Bronchial epithelial cell (primary cell): ENCODE data around the gene IRX4. TPM values are rescaled to one million over a fixed set of nuclear protein-coding genes. Genes with fewer than 3 reads are reported as not detected.

Experiments used
- DNase-seq: peaks from one replicate; pipeline ENCODE4 v3.0.0-alpha.2; 2010; ENCODE audit warnings: low read depth
- FAIRE-seq: peaks from 2 replicates; lab custom pipeline; 2011; peaks lifted over from hg19 to GRCh38; lab: Jason Lieb, UNC
- H3K27me3 ChIP-seq: 2 replicates; pipeline ENCODE4 v1.5.1; 2011; ENCODE audit warnings: low read length; ENCODE audit not compliant: control insufficient read depth, insufficient read depth
- H3K36me3 ChIP-seq: 2 replicates; pipeline ENCODE4 v1.5.1; 2011; ENCODE audit warnings: low read length; ENCODE audit not compliant: control insufficient read depth, insufficient read depth
- H3K4me3 ChIP-seq: 2 replicates; pipeline ENCODE4 v1.5.1; 2011; ENCODE audit warnings: mild to moderate bottlenecking, low read depth, low read length, control low read depth
- total RNA-seq: library from RNA; depleted of rRNA; stranded (reverse); fragments of >200 nt; gene quantifications from 2 replicates; pipeline ENCODE4 v1.2.1, GENCODE V29; 2014
- TF ChIP-seq, protein P1 (sequence below): IDR thresholded peaks from 2 replicates; pipeline ENCODE4 v1.5.1; 2011; ENCODE audit warnings: mild to moderate bottlenecking, moderate library complexity, low read length, control low read depth, inconsistent platforms; ENCODE audit not compliant: insufficient read depth, severe bottlenecking

Gene IRX4
- total RNA-seq, 1 donor from 2014 or later: 1.1 TPM

DNA sequence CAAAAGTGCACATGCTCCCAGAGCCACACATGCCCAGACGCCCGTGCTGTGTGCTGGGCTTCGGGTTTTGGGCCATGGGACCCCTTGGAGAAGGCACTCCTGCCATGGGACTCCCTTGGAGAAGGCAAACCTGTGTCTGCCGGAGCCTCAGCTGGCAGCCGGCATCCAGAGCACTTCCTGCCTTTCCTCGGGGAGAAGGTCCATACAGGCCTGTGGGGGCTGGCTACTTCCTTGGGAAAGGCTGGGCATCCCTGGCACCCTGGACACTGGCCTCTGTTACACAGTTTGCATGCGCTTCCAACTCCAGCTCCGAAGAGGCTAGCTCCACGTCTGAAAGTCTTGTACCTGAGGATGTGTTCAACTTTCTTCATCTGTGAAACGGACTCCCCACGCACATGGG, 14.7 kb upstream of the IRX4 start:
- TF ChIP-seq, protein P1, sequence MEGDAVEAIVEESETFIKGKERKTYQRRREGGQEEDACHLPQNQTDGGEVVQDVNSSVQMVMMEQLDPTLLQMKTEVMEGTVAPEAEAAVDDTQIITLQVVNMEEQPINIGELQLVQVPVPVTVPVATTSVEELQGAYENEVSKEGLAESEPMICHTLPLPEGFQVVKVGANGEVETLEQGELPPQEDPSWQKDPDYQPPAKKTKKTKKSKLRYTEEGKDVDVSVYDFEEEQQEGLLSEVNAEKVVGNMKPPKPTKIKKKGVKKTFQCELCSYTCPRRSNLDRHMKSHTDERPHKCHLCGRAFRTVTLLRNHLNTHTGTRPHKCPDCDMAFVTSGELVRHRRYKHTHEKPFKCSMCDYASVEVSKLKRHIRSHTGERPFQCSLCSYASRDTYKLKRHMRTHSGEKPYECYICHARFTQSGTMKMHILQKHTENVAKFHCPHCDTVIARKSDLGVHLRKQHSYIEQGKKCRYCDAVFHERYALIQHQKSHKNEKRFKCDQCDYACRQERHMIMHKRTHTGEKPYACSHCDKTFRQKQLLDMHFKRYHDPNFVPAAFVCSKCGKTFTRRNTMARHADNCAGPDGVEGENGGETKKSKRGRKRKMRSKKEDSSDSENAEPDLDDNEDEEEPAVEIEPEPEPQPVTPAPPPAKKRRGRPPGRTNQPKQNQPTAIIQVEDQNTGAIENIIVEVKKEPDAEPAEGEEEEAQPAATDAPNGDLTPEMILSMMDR: no peak
- H3K27me3 ChIP-seq: peaks cover 1% of the 10 kb centered on the region

DNA sequence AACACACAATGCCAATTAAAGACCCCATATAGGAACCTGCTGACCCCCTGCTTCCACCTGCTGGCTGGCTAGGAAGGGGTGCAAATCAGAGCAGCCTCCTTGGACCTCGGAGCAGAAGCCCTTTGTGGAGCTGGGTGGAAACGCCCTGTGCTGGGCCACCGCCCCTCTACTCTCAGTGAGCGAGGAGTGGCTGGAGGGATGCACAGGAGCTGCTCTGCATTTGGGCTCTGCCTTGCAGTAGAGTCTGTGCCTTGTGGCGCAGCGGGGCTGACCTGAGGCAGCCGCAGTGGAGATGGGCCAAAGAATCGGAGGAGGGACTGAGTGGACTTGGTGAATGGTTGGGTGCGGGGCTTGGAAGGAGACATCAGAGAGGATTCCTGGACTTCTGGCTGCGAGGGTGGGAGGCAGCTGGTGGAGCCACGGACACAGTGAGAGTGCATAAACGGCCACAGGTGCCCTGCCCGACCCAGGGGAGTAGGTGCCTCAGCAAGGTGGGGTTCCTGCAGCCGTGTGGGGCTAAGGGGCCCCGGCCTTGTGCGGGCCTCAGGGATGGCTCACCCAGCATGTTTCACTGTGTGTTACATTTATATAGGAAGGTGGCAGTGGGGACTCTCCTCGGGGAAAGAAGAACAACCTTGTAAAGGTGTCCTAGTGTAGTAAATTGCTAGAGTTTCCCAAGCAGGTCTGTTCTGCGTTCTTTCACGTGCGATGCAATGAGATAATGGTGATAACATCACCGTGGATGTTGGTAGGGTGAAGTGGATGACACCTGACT, 14.1 kb upstream of the IRX4 start:
- DNase-seq (no peak), FAIRE-seq (no peak)
- TF ChIP-seq, protein P1: no peak
- Histone ChIP-seq H3K36me3 (no peaks in the 10 kb centered on the region), H3K4me3 (no peak overlapping the region), H3K27me3 (peaks cover 1% of the 10 kb centered on the region)

More for the DNA sequence above, 14.7 kb upstream of the IRX4 start:
- H3K36me3 ChIP-seq: no peaks in the 10 kb centered on the region
- no peak for FAIRE-seq
- no peak for DNase-seq
- no peak overlapping the region for H3K4me3 ChIP-seq

DNA sequence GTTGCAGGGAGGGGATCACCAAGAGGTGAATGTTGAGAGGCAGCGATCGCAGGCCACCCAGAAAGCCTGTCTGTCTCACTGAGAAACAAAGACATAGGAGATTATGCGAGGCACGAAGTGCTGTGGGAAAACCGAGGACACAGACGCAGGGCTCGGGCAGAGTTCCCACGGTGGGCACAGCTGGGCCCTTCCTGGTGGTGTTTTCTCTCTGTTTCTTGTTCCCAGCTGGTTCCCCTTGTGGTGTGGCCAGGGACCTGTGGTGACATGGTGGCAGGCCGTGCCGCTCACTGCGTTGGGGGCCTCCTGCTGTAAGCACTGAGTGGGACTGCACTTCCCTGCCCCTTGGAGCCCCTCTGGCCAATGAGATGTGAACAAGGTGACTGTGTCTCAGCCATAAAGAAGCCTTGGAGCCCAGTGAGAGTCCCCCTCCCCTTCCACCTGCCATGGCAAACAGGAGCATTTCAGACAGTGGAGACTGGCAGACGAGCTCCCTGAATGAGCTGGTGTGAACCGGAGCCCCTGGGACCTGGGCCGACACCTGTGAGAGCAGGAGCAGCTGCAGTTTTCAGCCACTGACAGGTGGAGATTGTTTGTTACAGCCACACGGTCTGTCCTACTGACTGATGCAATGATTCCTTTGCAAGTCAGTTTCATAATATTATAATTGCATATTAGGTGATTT, 13.2 kb upstream of the IRX4 start:
- H3K27me3 ChIP-seq: peaks cover 1% of the 10 kb centered on the region
- no peaks in the 10 kb centered on the region for H3K36me3 ChIP-seq
- TF ChIP-seq, protein P1: no peak
- no peak overlapping the region for H3K4me3 ChIP-seq
- no peak for DNase-seq
- no peak for FAIRE-seq

DNA sequence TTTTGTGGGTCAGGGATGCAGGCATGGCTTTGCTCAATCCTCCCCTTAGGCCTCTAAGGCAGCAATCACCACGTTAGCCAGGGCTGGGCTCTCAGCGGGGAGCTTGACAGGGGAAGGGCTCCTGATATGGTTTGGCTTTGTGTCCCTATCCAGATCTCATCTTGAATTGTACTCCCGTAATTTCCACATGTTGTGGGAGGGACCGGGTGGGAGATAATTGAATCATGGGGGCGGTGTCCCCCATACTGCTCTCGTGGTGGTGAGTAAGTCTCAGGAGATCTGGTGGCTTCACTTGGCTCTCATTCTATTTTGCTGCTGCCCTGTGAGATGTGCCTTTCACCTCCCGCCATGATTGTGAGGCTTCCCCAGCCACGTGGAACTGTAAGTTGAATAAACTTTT, 11.5 kb upstream of the IRX4 start:
- H3K36me3 ChIP-seq: no peaks in the 10 kb centered on the region
- H3K4me3 ChIP-seq: no peak overlapping the region
- no peak for FAIRE-seq
- peaks cover 6% of the 10 kb centered on the region for H3K27me3 ChIP-seq
- TF ChIP-seq, protein P1: no peak
- DNase-seq: no peak

DNA sequence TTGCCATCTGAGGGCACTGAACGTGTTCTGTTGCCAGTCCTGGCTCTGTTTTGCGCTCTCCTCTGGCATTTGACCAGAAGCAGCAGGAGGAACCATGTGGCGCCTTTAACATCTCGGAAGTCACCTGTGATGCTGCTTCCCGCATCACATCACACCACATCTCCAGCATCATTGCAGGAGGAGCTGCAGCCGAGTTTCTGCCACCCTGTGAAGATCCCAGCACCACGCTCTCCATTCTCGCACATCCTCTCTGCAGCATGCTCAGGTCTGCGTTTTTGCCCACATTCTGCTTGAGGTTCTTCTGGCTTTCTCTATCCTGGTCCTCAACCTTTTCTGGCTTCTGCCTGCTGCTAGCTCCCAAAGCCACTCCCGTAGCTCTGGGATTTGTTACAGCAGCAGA, 11.0 kb upstream of the IRX4 start:
- TF ChIP-seq, protein P1: no peak
- FAIRE-seq (no peak), DNase-seq (no peak)
- peaks cover 8% of the 10 kb centered on the region for H3K27me3 ChIP-seq
- H3K36me3 ChIP-seq: no peaks in the 10 kb centered on the region
- no peak overlapping the region for H3K4me3 ChIP-seq
